SU-DHL-6 (cell line): ENCODE data around the gene SEMA3B.
"Not testable (repeated sequence)": the region's sequence is repeated elsewhere in the genome, so short reads cannot be mapped to it uniquely, and the experiment has no call there.

Experiments used
- H2AFZ ChIP-seq: fragments of 200-600 bp; sonication (generic); 2 replicates; pipeline ENCODE4 v1.6.1; 2014; ENCODE audit warnings: low read depth, mild to moderate bottlenecking, moderate library complexity, mixed read lengths, antibody characterized with exemption, low read length; ENCODE audit not compliant: severe bottlenecking
- H3F3A ChIP-seq: fragments of 200-600 bp; shearing (Covaris generic); 2 replicates; pipeline ENCODE4 v1.6.0; 2016; ENCODE audit warnings: antibody characterized with exemption, mild to moderate bottlenecking; ENCODE audit not compliant: insufficient read depth
- H3K27ac ChIP-seq: fragments of 200-600 bp; sonication (generic); 2 replicates; pipeline ENCODE4 v1.5.1; 2016; ENCODE audit warnings: low read depth, mild to moderate bottlenecking, low read length, moderate library complexity, mixed read lengths
- H3K27me3 ChIP-seq: fragments of 200-600 bp; sonication (generic), shearing (Covaris generic); 2 replicates; pipeline ENCODE4 v1.6.0; 2014; ENCODE audit warnings: mild to moderate bottlenecking, low read length
- H3K36me3 ChIP-seq: fragments of 200-600 bp; sonication (generic); 2 replicates; pipeline ENCODE4 v1.6.1; 2014; ENCODE audit warnings: mild to moderate bottlenecking, low read length, mixed read lengths
- H3K4me2 ChIP-seq: fragments of 300-600, 200-600 bp; shearing (Covaris generic), sonication (generic); 2 replicates; pipeline ENCODE4 v1.6.0; 2014; ENCODE audit warnings: low read length, low read depth, mild to moderate bottlenecking; ENCODE audit not compliant: poor library complexity, severe bottlenecking
- H3K4me3 ChIP-seq: fragments of 200-600 bp; sonication (generic); 2 replicates; pipeline ENCODE4 v1.5.1; 2014; ENCODE audit warnings: antibody characterized with exemption, low read length, mild to moderate bottlenecking, mixed read lengths; ENCODE audit not compliant: insufficient read depth, poor library complexity, severe bottlenecking
- H3K79me2 ChIP-seq: fragments of 200-600 bp; sonication (generic); 2 replicates; pipeline ENCODE4 v1.6.1; 2014; ENCODE audit warnings: mild to moderate bottlenecking, low read length, moderate library complexity; ENCODE audit not compliant: insufficient read depth
- H3K9ac ChIP-seq: fragments of 200-600 bp; sonication (generic); 2 replicates; pipeline ENCODE4 v1.7.0; 2014; ENCODE audit warnings: mild to moderate bottlenecking, low read length
- H3K9me2 ChIP-seq: fragments of 200-600 bp; sonication (generic); replicated peaks from 2 replicates; pipeline ENCODE4 v1.6.1; 2014; ENCODE audit warnings: low read length; ENCODE audit not compliant: insufficient read depth
- H3K9me3 ChIP-seq: fragments of 200-600 bp; sonication (generic); 2 replicates; pipeline ENCODE4 v1.6.1; 2014; ENCODE audit warnings: low read length, mixed read lengths; ENCODE audit not compliant: insufficient read depth
- H4K20me1 ChIP-seq: fragments of 200-600 bp; sonication (generic); 2 replicates; pipeline ENCODE4 v1.6.1; 2014; ENCODE audit warnings: low read depth, mild to moderate bottlenecking, antibody characterized with exemption, low read length, moderate library complexity, mixed read lengths
- CTCF ChIP-seq: fragments of 200-600 bp; sonication (generic); IDR thresholded peaks from one replicate; pipeline ENCODE4 v1.5.1; 2017; ENCODE audit warnings: antibody characterized with exemption, mild to moderate bottlenecking, low read length, moderate library complexity; ENCODE audit not compliant: insufficient read depth, poor library complexity, severe bottlenecking
- EZH2phosphoT487 ChIP-seq: fragments of 200-600 bp; sonication (generic), shearing (Covaris generic); conservative IDR thresholded peaks from 2 replicates; pipeline ENCODE4 v1.6.1; 2018; ENCODE audit warnings: mild to moderate bottlenecking, antibody characterized with exemption, low read length, moderate library complexity, mixed read lengths

The SEMA3B gene

GRCh38 chr3:50303013-50303815 is 34.3 kb downstream of the SEMA3B start, which contains the start of gene HYAL1:
Gene HYAL1 (minus strand): TSS chr3:50303574. CDS start chr3:50302956, 618 bp downstream.
- no peak within 1 kb of the TSS for H3K4me3 ChIP-seq
- H3F3A ChIP-seq, result no peaks in the 10 kb centered on the region
- H4K20me1 ChIP-seq, result no peaks in the 10 kb centered on the region
- no peaks in the 10 kb centered on the region for H3K36me3 ChIP-seq
- no peaks in the 10 kb centered on the region for H3K27me3 ChIP-seq
- H3K4me2 ChIP-seq, result no peak within 1 kb of the TSS
- TF ChIP-seq EZH2phosphoT487, result no peak
- H2AFZ ChIP-seq, result no peak within 1 kb of the TSS
- no peaks in the 10 kb centered on the region for H3K9me3 ChIP-seq
- no peak within 1 kb of the TSS for H3K27ac ChIP-seq
- no peaks in the 10 kb centered on the region for H3K79me2 ChIP-seq
- no peaks in the 10 kb centered on the region for H3K9me2 ChIP-seq
- no peak within 1 kb of the TSS for H3K9ac ChIP-seq

GRCh38 chr3:50304601-50305000 is 35.7 kb downstream of the SEMA3B start:
- peaks cover 2% of the 10 kb centered on the region; the same call in 1 of the 2 replicates for H3K9me3 ChIP-seq
- no peak overlapping the region for H3K4me2 ChIP-seq
- H2AFZ ChIP-seq, result no peak overlapping the region
- no peaks in the 10 kb centered on the region for H3K36me3 ChIP-seq
- no peak overlapping the region for H3K9ac ChIP-seq
- no peak overlapping the region for H3K27ac ChIP-seq
- H3K79me2 ChIP-seq, result no peaks in the 10 kb centered on the region
- no peak overlapping the region for H3K4me3 ChIP-seq
- TF ChIP-seq CTCF (no peak), EZH2phosphoT487 (no peak)
- no peaks in the 10 kb centered on the region for H3F3A ChIP-seq
- no peaks in the 10 kb centered on the region for H3K27me3 ChIP-seq
- H4K20me1 ChIP-seq, result no peaks in the 10 kb centered on the region
- no peaks in the 10 kb centered on the region for H3K9me2 ChIP-seq

GRCh38 chr3:50312041-50312440 is 43.1 kb downstream of the SEMA3B start:
- not testable (repeated sequence) for H3F3A ChIP-seq, H2AFZ ChIP-seq, H3K36me3 ChIP-seq, H3K4me3 ChIP-seq, H3K27me3 ChIP-seq, H4K20me1 ChIP-seq, H3K9me3 ChIP-seq, H3K79me2 ChIP-seq, H3K27ac ChIP-seq, H3K4me2 ChIP-seq, H3K9me2 ChIP-seq, H3K9ac ChIP-seq

- no peak overlapping the region for H3K4me3 ChIP-seq
- no peaks in the 10 kb centered on the region for H3K79me2 ChIP-seq
- no peak overlapping the region for H3K4me2 ChIP-seq
- H2AFZ ChIP-seq, result no peak overlapping the region
- no peak overlapping the region for H3K9ac ChIP-seq
- peaks cover 6% of the 10 kb centered on the region; the same call in 1 of the 2 replicates for H3K9me3 ChIP-seq
- H3F3A ChIP-seq, result peaks cover 6% of the 10 kb centered on the region; the same call in 1 of the 2 replicates
- no peak for TF ChIP-seq CTCF
- no peak for TF ChIP-seq EZH2phosphoT487
- no peaks in the 10 kb centered on the region for H3K36me3 ChIP-seq
- no peaks in the 10 kb centered on the region for H3K27me3 ChIP-seq
- H3K27ac ChIP-seq, result no peak overlapping the region
- H4K20me1 ChIP-seq, result no peaks in the 10 kb centered on the region
- no peaks in the 10 kb centered on the region for H3K9me2 ChIP-seq
Observed at GRCh38 chr3:50314342-50314741, 45.4 kb downstream of the SEMA3B start.
